Calu3 (cell line): ENCODE data around the gene PTPRN2. TPM values are rescaled to one million over a fixed set of nuclear protein-coding genes. Genes with fewer than 3 reads are reported as not detected.

Experiments
- BruUV-seq: library from RNA; stranded (reverse); fragments of 400-500 nt; replicated peaks from 2 replicates; lab custom pipeline; 2021; lab: Mats Ljungman, UMichigan
- CTCF ChIA-PET: fragments of 300-600 bp; sonication (Branson Sonifier 250); formaldehyde crosslinking; loops from one replicate; lab custom pipeline; 2022; ENCODE audit warnings: antibody characterized with exemption; lab: Charles Lee
- DNase-seq: peaks from one replicate; pipeline ENCODE4 v3.0.0; 2022
- H3K27ac Mint-ChIP-seq: one replicate; pipeline ENCODE4 v1.8.0; 2022; ENCODE audit warnings: mixed read lengths; ENCODE audit not compliant: unreplicated experiment
- H3K27me3 Mint-ChIP-seq: one replicate; pipeline ENCODE4 v1.8.0; 2022; ENCODE audit warnings: mixed read lengths; ENCODE audit not compliant: unreplicated experiment
- H3K36me3 Mint-ChIP-seq: one replicate; pipeline ENCODE4 v1.8.0; 2022; ENCODE audit warnings: mild to moderate bottlenecking, moderate library complexity, mixed read lengths; ENCODE audit not compliant: insufficient read depth, unreplicated experiment
- H3K4me1 Mint-ChIP-seq: one replicate; pipeline ENCODE4 v1.8.0; 2022; ENCODE audit warnings: mild to moderate bottlenecking, low read depth, mixed read lengths; ENCODE audit not compliant: unreplicated experiment
- H3K4me3 Mint-ChIP-seq: one replicate; pipeline ENCODE4 v1.8.0; 2022; ENCODE audit warnings: mild to moderate bottlenecking, low read depth, moderate library complexity, mixed read lengths; ENCODE audit not compliant: unreplicated experiment
- H3K9me3 Mint-ChIP-seq: one replicate; pipeline ENCODE4 v1.8.0; 2022; ENCODE audit warnings: low read depth, mixed read lengths; ENCODE audit not compliant: unreplicated experiment
- intact Hi-C: fragments of 100-400 bp; cut with micrococcal nuclease; formaldehyde crosslinking; loops from one replicate; pipeline ENCODE4 v1.10.0; 2022; ENCODE audit not compliant: unreplicated experiment
- total RNA-seq: library from RNA; stranded (reverse); gene quantifications from 2 replicates; pipeline ENCODE4 v1.2.3, GENCODE V29; 2022
- TF ChIP-seq, protein P1 (sequence below): fragments of 200-600 bp; IDR thresholded peaks from one replicate; pipeline ENCODE4 v1.8.0; 2022; ENCODE audit warnings: antibody characterized with exemption; ENCODE audit not compliant: unreplicated experiment

Gene PTPRN2
- total RNA-seq, 1 experiment from 2014 or later, result 2.0 TPM

- Mint-ChIP-seq H3K9me3 (peaks cover 13% of the 10 kb centered on the region), H3K36me3 (no peaks in the 10 kb centered on the region), H3K27ac (no peak overlapping the region), H3K27me3 (no peaks in the 10 kb centered on the region), H3K4me3 (no peak overlapping the region), H3K4me1 (no peaks in the 10 kb centered on the region)
- BruUV-seq, result no TSS peak
- TF ChIP-seq, protein P1, sequence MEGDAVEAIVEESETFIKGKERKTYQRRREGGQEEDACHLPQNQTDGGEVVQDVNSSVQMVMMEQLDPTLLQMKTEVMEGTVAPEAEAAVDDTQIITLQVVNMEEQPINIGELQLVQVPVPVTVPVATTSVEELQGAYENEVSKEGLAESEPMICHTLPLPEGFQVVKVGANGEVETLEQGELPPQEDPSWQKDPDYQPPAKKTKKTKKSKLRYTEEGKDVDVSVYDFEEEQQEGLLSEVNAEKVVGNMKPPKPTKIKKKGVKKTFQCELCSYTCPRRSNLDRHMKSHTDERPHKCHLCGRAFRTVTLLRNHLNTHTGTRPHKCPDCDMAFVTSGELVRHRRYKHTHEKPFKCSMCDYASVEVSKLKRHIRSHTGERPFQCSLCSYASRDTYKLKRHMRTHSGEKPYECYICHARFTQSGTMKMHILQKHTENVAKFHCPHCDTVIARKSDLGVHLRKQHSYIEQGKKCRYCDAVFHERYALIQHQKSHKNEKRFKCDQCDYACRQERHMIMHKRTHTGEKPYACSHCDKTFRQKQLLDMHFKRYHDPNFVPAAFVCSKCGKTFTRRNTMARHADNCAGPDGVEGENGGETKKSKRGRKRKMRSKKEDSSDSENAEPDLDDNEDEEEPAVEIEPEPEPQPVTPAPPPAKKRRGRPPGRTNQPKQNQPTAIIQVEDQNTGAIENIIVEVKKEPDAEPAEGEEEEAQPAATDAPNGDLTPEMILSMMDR, result no peak
- intact Hi-C loops, result no loop called here
- CTCF ChIA-PET, result no interaction called here
- DNase-seq, result no peak
These were observed 722.7 kb downstream of the PTPRN2 start for GRCh38 chr7:157864911-157865310.

DNA sequence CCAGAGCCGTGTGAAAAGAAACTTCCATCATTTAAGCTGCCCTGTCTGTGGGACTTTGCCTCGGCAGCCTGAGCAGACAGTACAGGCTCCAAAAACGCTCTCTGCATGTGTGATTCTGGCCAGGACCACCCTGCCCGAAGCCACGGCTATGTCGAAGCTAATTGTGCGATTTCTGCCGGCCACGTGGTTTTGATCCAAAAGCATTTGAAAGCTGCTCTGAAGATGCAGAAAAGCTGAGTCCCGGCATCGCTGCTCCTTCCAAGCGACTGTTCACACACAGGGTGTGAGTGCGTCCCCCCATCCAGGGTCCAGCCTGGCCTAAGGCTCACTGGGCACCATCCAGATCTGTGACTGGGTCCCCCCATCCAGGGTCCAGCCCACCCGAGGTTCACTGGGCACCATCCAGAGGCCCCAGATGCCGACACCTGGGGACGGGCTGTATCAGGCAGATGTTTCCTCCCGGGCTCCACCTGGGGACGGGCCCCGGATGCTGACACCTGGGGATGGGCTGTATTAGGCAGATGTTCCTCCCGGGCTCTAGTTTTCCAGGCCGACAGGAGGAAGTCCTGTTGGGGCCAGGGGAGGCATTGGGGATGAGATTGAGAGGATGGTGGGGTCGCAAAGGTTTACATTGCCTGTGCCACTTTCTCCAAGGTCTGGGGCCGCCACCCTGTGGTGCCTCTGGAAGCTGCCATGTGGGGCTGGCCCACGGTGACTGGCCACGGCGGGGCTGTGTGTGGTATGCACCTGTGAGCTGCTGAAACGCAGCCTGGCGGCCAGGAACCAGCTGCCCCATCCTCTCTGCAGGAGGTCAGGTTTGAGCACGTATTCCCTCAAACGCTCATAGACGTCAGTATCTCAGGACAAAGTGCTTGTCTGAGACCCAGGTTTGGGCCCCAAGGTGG, 723.5 kb downstream of the PTPRN2 start:
- DNase-seq, result no peak
- H3K9me3 Mint-ChIP-seq, result peaks cover 12% of the 10 kb centered on the region
- CTCF ChIA-PET, result interaction anchor here (0.6 kb wide), 1 partner anchor 126 kb away, joined by 3 read pairs; no protein-coding TSS in a partner anchor
- intact Hi-C loops, result no loop called here
- H3K4me3 Mint-ChIP-seq, result no peak overlapping the region
- no peaks in the 10 kb centered on the region for H3K27me3 Mint-ChIP-seq
- no TSS peak for BruUV-seq
- H3K27ac Mint-ChIP-seq, result no peak overlapping the region
- H3K4me1 Mint-ChIP-seq, result no peaks in the 10 kb centered on the region
- TF ChIP-seq, protein P1, result no peak
- no peaks in the 10 kb centered on the region for H3K36me3 Mint-ChIP-seq

DNA sequence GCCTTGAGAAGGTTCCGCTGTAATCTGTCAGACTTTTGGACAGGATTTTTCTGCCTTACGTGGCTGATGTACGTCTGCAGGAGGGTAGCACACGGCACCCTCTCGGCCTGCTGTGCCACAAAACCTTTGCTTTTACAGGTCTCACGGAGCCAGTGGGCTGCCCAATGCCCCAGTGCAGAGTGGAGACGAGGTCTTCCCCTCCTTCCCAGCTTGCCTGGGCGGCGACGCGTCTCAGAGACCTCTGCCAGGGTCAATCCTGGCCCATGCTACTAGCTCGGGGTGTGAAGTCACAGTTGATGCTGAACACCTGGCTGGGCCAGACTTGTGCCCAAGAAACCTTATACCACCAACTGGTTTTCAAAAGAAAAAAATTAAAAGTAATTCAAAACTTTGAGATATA, 724.4 kb downstream of the PTPRN2 start:
- peaks cover 12% of the 10 kb centered on the region for H3K9me3 Mint-ChIP-seq
- H3K4me1 Mint-ChIP-seq, result no peaks in the 10 kb centered on the region
- H3K36me3 Mint-ChIP-seq, result no peaks in the 10 kb centered on the region
- no TSS peak for BruUV-seq
- no peaks in the 10 kb centered on the region for H3K27me3 Mint-ChIP-seq
- intact Hi-C loops, result no loop called here
- H3K4me3 Mint-ChIP-seq, result no peak overlapping the region
- CTCF ChIA-PET, result no interaction called here
- H3K27ac Mint-ChIP-seq, result no peak overlapping the region
- TF ChIP-seq, protein P1, result no peak
- DNase-seq, result no peak

DNA sequence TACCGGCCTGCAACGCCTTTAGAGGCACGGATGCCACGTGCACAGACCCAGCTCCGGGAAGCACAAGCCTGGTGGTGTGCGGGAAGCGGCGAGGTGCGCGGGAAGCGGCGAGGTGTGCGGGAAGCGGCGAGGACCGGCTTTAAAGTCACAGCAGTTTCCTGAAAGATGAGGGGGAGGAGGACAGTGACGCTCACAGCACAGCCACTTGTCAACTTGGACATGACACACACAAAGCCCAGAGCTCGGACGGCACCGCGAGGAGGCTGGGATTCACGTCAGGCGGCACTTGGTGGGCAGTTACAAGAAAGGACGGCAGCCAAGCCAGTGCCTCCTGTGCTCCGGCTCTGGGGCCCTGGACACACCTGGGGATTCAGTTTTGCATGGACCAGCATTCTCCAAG, 724.9 kb downstream of the PTPRN2 start:
- Mint-ChIP-seq H3K27ac (no peak overlapping the region), H3K9me3 (peaks cover 12% of the 10 kb centered on the region), H3K27me3 (no peaks in the 10 kb centered on the region), H3K4me1 (no peaks in the 10 kb centered on the region), H3K4me3 (no peak overlapping the region), H3K36me3 (no peaks in the 10 kb centered on the region)
- DNase-seq, result no peak
- TF ChIP-seq, protein P1, result no peak
- intact Hi-C loops, result no loop called here
- CTCF ChIA-PET, result no interaction called here
- BruUV-seq, result no TSS peak
